ENCODE data around the gene IPMK. TPM values are rescaled to one million over a fixed set of nuclear protein-coding genes. Genes with fewer than 3 reads are reported as not detected.

The IPMK gene
- polyA plus RNA-seq, 1 experiment = 3.1 TPM

- no peak for DNase-seq (ENCODE audit: low read depth, low spot score)
- no peak for TF ChIP-seq CTCF (IDR thresholded peaks at IDR 0.05; ENCODE audit: low read depth, low read length)
- POLR2A ChIA-PET = interaction anchor here (0.6 kb wide), 1 partner anchor 67 kb away, joined by 3 read pairs; no protein-coding TSS in a partner anchor
- Histone ChIP-seq H3K27me3 (ENCODE audit: control insufficient read depth, insufficient read depth, low read length) (no peaks in the 10 kb centered on the region), H3K4me3 (ENCODE audit: low read depth, low read length) (no peak overlapping the region), H3K27ac (ENCODE audit: low read depth, low read length) (no peak overlapping the region), H3K9me3 (ENCODE audit: control insufficient read depth, insufficient read depth, low read length) (no peaks in the 10 kb centered on the region)
- CTCF ChIA-PET = interaction anchor here (0.6 to 6.2 kb wide), 5 partner anchors 12 to 144 kb away, joined by 3 to 98 read pairs (median 3); partner anchors contain the start of gene TFAM
Measured at GRCh38 chr10:58304099-58304633, 36.5 kb upstream of the IPMK start.

GRCh38 chr10:58302254-58302653 is 34.6 kb upstream of the IPMK start:
- POLR2A ChIA-PET = no interaction called here
- CTCF ChIA-PET = interaction anchor here (1.0 to 6.2 kb wide), 4 partner anchors 10 to 125 kb away, joined by 3 to 98 read pairs (median 34); partner anchors contain the start of gene TFAM
- no peaks in the 10 kb centered on the region for H3K27me3 ChIP-seq (ENCODE audit: control insufficient read depth, insufficient read depth, low read length)

GRCh38 chr10:58300676-58301075 is 33.0 kb upstream of the IPMK start:
- TF ChIP-seq CTCF (IDR thresholded peaks at IDR 0.05; ENCODE audit: low read depth, low read length) = no peak
- Histone ChIP-seq H3K9me3 (ENCODE audit: control insufficient read depth, insufficient read depth, low read length) (no peaks in the 10 kb centered on the region), H3K27me3 (ENCODE audit: control insufficient read depth, insufficient read depth, low read length) (no peaks in the 10 kb centered on the region), H3K4me3 (ENCODE audit: low read depth, low read length) (no peak overlapping the region), H3K27ac (ENCODE audit: low read depth, low read length) (no peak overlapping the region)
- ChIA-PET CTCF (interaction anchor here (0.5 to 6.2 kb wide), 20 partner anchors 10 to 659 kb away, joined by 3 to 98 read pairs (median 9); partner anchors contain the start of gene TFAM), POLR2A (no interaction called here)
- no peak for DNase-seq (ENCODE audit: low read depth, low spot score)

More at GRCh38 chr10:58302254-58302653, 34.6 kb upstream of the IPMK start:
- Histone ChIP-seq H3K27ac (ENCODE audit: low read depth, low read length) (no peak overlapping the region), H3K4me3 (ENCODE audit: low read depth, low read length) (no peak overlapping the region), H3K9me3 (ENCODE audit: control insufficient read depth, insufficient read depth, low read length) (no peaks in the 10 kb centered on the region)
- DNase-seq (ENCODE audit: low read depth, low spot score) = no peak
- TF ChIP-seq CTCF (IDR thresholded peaks at IDR 0.05; ENCODE audit: low read depth, low read length) = no peak

GRCh38 chr10:58299580-58299979 is 31.9 kb upstream of the IPMK start:
- no peak overlapping the region for H3K27ac ChIP-seq (ENCODE audit: low read depth, low read length)
- no peak overlapping the region for H3K4me3 ChIP-seq (ENCODE audit: low read depth, low read length)
- no peaks in the 10 kb centered on the region for H3K27me3 ChIP-seq (ENCODE audit: control insufficient read depth, insufficient read depth, low read length)
- no peaks in the 10 kb centered on the region for H3K9me3 ChIP-seq (ENCODE audit: control insufficient read depth, insufficient read depth, low read length)
- ChIA-PET CTCF (interaction anchor here (0.5 to 6.2 kb wide), 55 partner anchors 9 to 866 kb away, joined by 3 to 98 read pairs (median 5); partner anchors contain the start of genes BICC1 and TFAM), POLR2A (no interaction called here)
- TF ChIP-seq CTCF (IDR thresholded peaks at IDR 0.05; ENCODE audit: low read depth, low read length) = peak; percentile 94
- no peak for DNase-seq (ENCODE audit: low read depth, low spot score)

- no peak for TF ChIP-seq CTCF (IDR thresholded peaks at IDR 0.05; ENCODE audit: low read depth, low read length)
- ChIA-PET CTCF (interaction anchor here (1.0 to 7.5 kb wide), 4 partner anchors 111 to 482 kb away, joined by 3 to 266 read pairs (median 4); no protein-coding TSS in a partner anchor), POLR2A (no interaction called here)
- no peak overlapping the region for H3K27ac ChIP-seq (ENCODE audit: low read depth, low read length)
- no peak overlapping the region for H3K4me3 ChIP-seq (ENCODE audit: low read depth, low read length)
- no peaks in the 10 kb centered on the region for H3K27me3 ChIP-seq (ENCODE audit: control insufficient read depth, insufficient read depth, low read length)
- no peaks in the 10 kb centered on the region for H3K9me3 ChIP-seq (ENCODE audit: control insufficient read depth, insufficient read depth, low read length)
- DNase-seq (ENCODE audit: low read depth, low spot score) = no peak
Measured at GRCh38 chr10:58293989-58294388, 26.3 kb upstream of the IPMK start.
